GM08714 (cell line): ENCODE results near the gene RTTN.
A peak's percentile ranks its signal among the peaks of the same experiment; 100 is the strongest.
"Not testable (repeated sequence)": the region's sequence is repeated elsewhere in the genome, so short reads cannot be mapped to it uniquely, and the experiment has no call there.

Source experiments
- H3K4me3 ChIP-seq: fragments of 200-500 bp; sonication (Bioruptor generic); 2 replicates; pipeline ENCODE4 v1.5.1; 2014; ENCODE audit warnings: mild to moderate bottlenecking, low read length, inconsistent platforms
- ZNF274 ChIP-seq: IDR thresholded peaks from 2 replicates; pipeline ENCODE4 v1.6.1; 2012; ENCODE audit warnings: mild to moderate bottlenecking, low read depth, low read length

The RTTN gene

GRCh38 chr18:70205421-70206397 is at the start of gene RTTN:
Gene RTTN (minus strand): TSS chr18:70205687. CDS start chr18:70205658, 29 bp downstream.
- no peak for TF ChIP-seq ZNF274

GRCh38 chr18:70250781-70251180 is 45.3 kb upstream of the RTTN start:
- no peak for TF ChIP-seq ZNF274
- no peak overlapping the region for H3K4me3 ChIP-seq

More at GRCh38 chr18:70205421-70206397, at the start of gene RTTN:
- H3K4me3 ChIP-seq, result peak within 1 kb of the TSS; percentile 90

- not testable (repeated sequence) for H3K4me3 ChIP-seq
These were observed 44.4 kb upstream of the RTTN start for GRCh38 chr18:70249861-70250260.

GRCh38 chr18:70249118-70249517 is 43.6 kb upstream of the RTTN start:
- TF ChIP-seq ZNF274, result no peak
- H3K4me3 ChIP-seq, result no peak overlapping the region

GRCh38 chr18:70246061-70246466 is 40.6 kb upstream of the RTTN start:
- H3K4me3 ChIP-seq, result no peak overlapping the region
- no peak for TF ChIP-seq ZNF274

GRCh38 chr18:70243131-70243929 is 37.8 kb upstream of the RTTN start:
- no peak for TF ChIP-seq ZNF274
- H3K4me3 ChIP-seq, result no peak overlapping the region

- not testable (repeated sequence) for H3K4me3 ChIP-seq
These were observed 31.4 kb upstream of the RTTN start for GRCh38 chr18:70236921-70237320.

GRCh38 chr18:70235478-70235877 is 30.0 kb upstream of the RTTN start:
- TF ChIP-seq ZNF274, result no peak
- no peak overlapping the region for H3K4me3 ChIP-seq

- no peak for TF ChIP-seq ZNF274
- H3K4me3 ChIP-seq, result no peak overlapping the region
These were observed 29.4 kb upstream of the RTTN start for GRCh38 chr18:70234667-70235459.

GRCh38 chr18:70233974-70234373 is 28.5 kb upstream of the RTTN start:
- no peak for TF ChIP-seq ZNF274

GRCh38 chr18:70232261-70232660 is 26.8 kb upstream of the RTTN start:
- TF ChIP-seq ZNF274, result no peak
- no peak overlapping the region for H3K4me3 ChIP-seq

More at GRCh38 chr18:70233974-70234373, 28.5 kb upstream of the RTTN start:
- H3K4me3 ChIP-seq, result no peak overlapping the region

GRCh38 chr18:70229639-70230038 is 24.2 kb upstream of the RTTN start:
- TF ChIP-seq ZNF274, result no peak
- H3K4me3 ChIP-seq, result no peak overlapping the region

GRCh38 chr18:70228536-70228935 is 23.0 kb upstream of the RTTN start:
- no peak for TF ChIP-seq ZNF274
- no peak overlapping the region for H3K4me3 ChIP-seq

GRCh38 chr18:70227438-70227837 is 22.0 kb upstream of the RTTN start:
- no peak overlapping the region for H3K4me3 ChIP-seq
- TF ChIP-seq ZNF274, result no peak

GRCh38 chr18:70221915-70222278 is 16.4 kb upstream of the RTTN start:
- no peak overlapping the region for H3K4me3 ChIP-seq
- no peak for TF ChIP-seq ZNF274
